A549 (cell line): ENCODE results near the gene DDX3X. TPM values are rescaled to one million over a fixed set of nuclear protein-coding genes. Genes with fewer than 3 reads are reported as not detected.

Experiments used
- ATAC-seq, 2 experiments: fragments of 200-7000 bp in 1 of 2; fragments of >200 bp in 1 of 2; cut with Nextera tagmentation in 1 of 2; cut with Tn5 transposase in 1 of 2; 3 replicates each; pipeline versions ENCODE4 v1.8.0 to v1.9.1; 2018 to 2020; ENCODE audit warnings: mild to moderate bottlenecking in 1 of 2, moderate library complexity in 1 of 2
- CTCF ChIA-PET: fragments of 300-600 bp; sonication (Branson Sonifier 250); formaldehyde crosslinking; extraction: SDS; loops from one replicate; lab custom pipeline; 2021; ENCODE audit warnings: antibody characterized with exemption, inconsistent platforms; lab: Yijun Ruan, JAX
- POLR2A ChIA-PET: fragments of 350-600 bp; formaldehyde crosslinking; extraction: SDS; loops from one replicate; lab custom pipeline; 2021; ENCODE audit warnings: antibody characterized with exemption, inconsistent platforms; lab: Yijun Ruan, JAX
- DNase-seq, 2 experiments: peaks; one replicate each; pipeline versions ENCODE4 v3.0.0 to v3.0.0-alpha.2; 2011 to 2016; ENCODE audit warnings: low read depth in 1 of 2, low spot score in 1 of 2
- FAIRE-seq: peaks from 2 replicates; lab custom pipeline; 2011; peaks lifted over from hg19 to GRCh38; lab: Jason Lieb, UNC
- H3K27ac ChIP-seq, 2 experiments: fragments of >200 bp; sonication (Bioruptor Twin); formaldehyde crosslinking; 3 replicates each; pipeline ENCODE4 v1.5.1; 2016 to 2017
- H3K4me1 ChIP-seq: fragments of >200 bp; sonication (Bioruptor Twin); formaldehyde crosslinking; 3 replicates; pipeline ENCODE4 v1.6.1; 2016
- H3K4me2 ChIP-seq: fragments of >200 bp; sonication (Bioruptor Twin); formaldehyde crosslinking; 3 replicates; pipeline ENCODE4 v1.6.1; 2016
- H3K4me3 ChIP-seq: fragments of >200 bp; sonication (Bioruptor Twin); formaldehyde crosslinking; 3 replicates; pipeline ENCODE4 v1.5.1; 2016
- H3K9me3 ChIP-seq: fragments of >200 bp; sonication (Bioruptor Twin); formaldehyde crosslinking; 3 replicates; pipeline ENCODE4 v1.6.1; 2016
- ATOH8 ChIP-seq: fragments of 250-450 bp; sonication (Bioruptor Pico); IDR thresholded peaks from 2 replicates; pipeline ENCODE4 v1.5.0; 2020; ENCODE audit warnings: low read depth, mild to moderate bottlenecking, moderate library complexity
- BCL3 ChIP-seq: fragments of >200 bp; sonication (Bioruptor Twin); formaldehyde crosslinking; IDR thresholded peaks from 3 replicates; pipeline ENCODE4 v1.6.1; 2016
- CEBPB ChIP-seq, 2 experiments: fragments of >200 bp in 1 of 2; sonication (Bioruptor Twin) in 1 of 2; formaldehyde crosslinking in 1 of 2; IDR thresholded peaks; 2 replicates each; pipeline ENCODE4 v1.6.1; 2012 to 2016
- CTCF ChIP-seq: fragments of >200 bp; sonication (Bioruptor Twin); formaldehyde crosslinking; IDR thresholded peaks from 3 replicates; pipeline ENCODE4 v1.5.1; 2016
- EHF ChIP-seq: fragments of 250-450 bp; sonication (Bioruptor Pico); IDR thresholded peaks from 2 replicates; pipeline ENCODE4 v1.5.0; 2020; ENCODE audit warnings: mild to moderate bottlenecking
- EP300 ChIP-seq, 2 experiments: fragments of >200 bp; sonication (Bioruptor Twin); formaldehyde crosslinking; IDR thresholded peaks; 2 replicates in 1 of 2; 3 replicates in 1 of 2; pipeline ENCODE4 v1.6.1; 2016 to 2017
- ESRRA ChIP-seq: fragments of 150-350 bp; IDR thresholded peaks from 2 replicates; pipeline ENCODE4 v1.6.1; 2014; ENCODE audit warnings: mild to moderate bottlenecking, low read length, borderline replicate concordance
- GATA3 ChIP-seq: IDR thresholded peaks from 2 replicates; pipeline ENCODE4 v1.6.1; 2012; ENCODE audit warnings: borderline replicate concordance
- HDAC2 ChIP-seq: fragments of 200-600 bp; sonication (generic); IDR thresholded peaks from 2 replicates; pipeline ENCODE4 v1.6.1; 2016
- HEYL ChIP-seq: fragments of 250-450 bp; sonication (Bioruptor Pico); IDR thresholded peaks from 2 replicates; pipeline ENCODE4 v1.8.0; 2021; ENCODE audit warnings: mild to moderate bottlenecking, moderate library complexity
- HOXB13 ChIP-seq: fragments of 250-450 bp; sonication (Bioruptor Pico); IDR thresholded peaks from 2 replicates; pipeline ENCODE4 v1.5.0; 2020; ENCODE audit warnings: low read depth, mild to moderate bottlenecking, moderate library complexity
- HOXB5 ChIP-seq: fragments of 250-450 bp; sonication (Bioruptor Pico); IDR thresholded peaks from 2 replicates; pipeline ENCODE4 v1.5.0; 2020; ENCODE audit warnings: mild to moderate bottlenecking, moderate library complexity
- KDM5A ChIP-seq: fragments of 200-600 bp; sonication (generic); IDR thresholded peaks from 2 replicates; pipeline ENCODE4 v1.6.1; 2016; ENCODE audit warnings: antibody characterized with exemption, mild to moderate bottlenecking
- MAFK ChIP-seq: fragments of 450-650 bp; IDR thresholded peaks from 2 replicates; pipeline ENCODE4 v1.6.1; 2014; ENCODE audit not compliant: partially characterized antibody
- NFE2L2 ChIP-seq: fragments of 150-350 bp; conservative IDR thresholded peaks from 2 replicates; pipeline ENCODE4 v1.6.1; 2014; ENCODE audit warnings: low read length
- PBX3 ChIP-seq: IDR thresholded peaks from 2 replicates; pipeline ENCODE4 v1.6.1; 2012
- POLR2A ChIP-seq: IDR thresholded peaks from 2 replicates; pipeline ENCODE4 v1.6.1; 2012; ENCODE audit warnings: mild to moderate bottlenecking, low read length
- RAD21 ChIP-seq, 2 experiments: fragments of >200 bp in 1 of 2; sonication (Bioruptor Twin) in 1 of 2; formaldehyde crosslinking in 1 of 2; IDR thresholded peaks in 1 of 2; conservative IDR thresholded peaks in 1 of 2; 2 replicates in 1 of 2; 3 replicates in 1 of 2; pipeline ENCODE4 v1.6.1; 2012 to 2018; ENCODE audit warnings: inconsistent platforms in 1 of 2
- RFX5 ChIP-seq: fragments of 450-650 bp; IDR thresholded peaks from 2 replicates; pipeline ENCODE4 v1.7.1; 2014; ENCODE audit warnings: antibody characterized with exemption, mild to moderate bottlenecking, moderate library complexity
- RNF2 ChIP-seq: fragments of 200-600 bp; sonication (generic); IDR thresholded peaks from 2 replicates; pipeline ENCODE4 v1.6.1; 2016; ENCODE audit warnings: low read depth, mild to moderate bottlenecking, antibody characterized with exemption, moderate library complexity, borderline replicate concordance
- SMC3 ChIP-seq: fragments of >200 bp; sonication (Bioruptor Twin); formaldehyde crosslinking; IDR thresholded peaks from 3 replicates; pipeline ENCODE4 v1.6.1; 2018; ENCODE audit warnings: inconsistent platforms
- TP53 ChIP-seq: fragments of 250-450 bp; sonication (Bioruptor Pico); IDR thresholded peaks from 2 replicates; pipeline ENCODE4 v1.5.0; 2021; ENCODE audit warnings: mild to moderate bottlenecking, moderate library complexity
- WGBS: methylation state at CpG from one replicate; pipeline ENCODE4 v1.1.6; 2017; ENCODE audit errors: missing lambda C conversion rate; 5-methylcytosine and 5-hydroxymethylcytosine counted together
- polyA plus RNA-seq, 4 experiments: library from polyadenylated mRNA; depleted of rRNA in 3 of 4; stranded (reverse); fragments of >200 nt; fragmentation: RNase III in 1 of 4; extraction: RNeasy Plus Mini Kit Qiagen cat#74134 plus additional on column Dnase treatment in 1 of 4; gene quantifications; 2 replicates in 3 of 4; 3 replicates in 1 of 4; pipeline ENCODE4 v1.2.3, GENCODE V29; 2011 to 2017

The DDX3X gene
- polyA plus RNA-seq, 2 of the 4 experiments (the other 2 are of a cell fraction), result 216 to 341 TPM

GRCh38 chrX:41293269-41293668, 40.7 kb upstream of the DDX3X start:
- CTCF ChIA-PET, result no interaction called here
- TF ChIP-seq CTCF, result peak; percentile 15; the same call in 1 of the 3 replicates
- peak in 1 of 2 experiments; percentile 39; a peak in 2 of 5 replicates for TF ChIP-seq RAD21 (conservative IDR thresholded peaks at IDR 0.05 in 1 of 2, IDR thresholded peaks at IDR 0.05 in 1 of 2)
- TF ChIP-seq TP53 (CRISPR knock-in tag), result no peak
- TF ChIP-seq, all 56 proteins: peak for 2
- DNase-seq (peak in 1 of 2 experiments; percentile 53), ATAC-seq (peak; percentile 62 to 90; a peak in 4 of 6 replicates), FAIRE-seq (no peak)
- no peaks in the 10 kb centered on the region for H3K4me1 ChIP-seq
- H3K4me3 ChIP-seq, result no peak overlapping the region
- POLR2A ChIA-PET, result no interaction called here
- H3K9me3 ChIP-seq, result 0 out of 3 replicates have a peak, but pooled peaks cover 3% of the 10 kb centered on the region
- 46% methylated on average over 6 of the region's 6 CpGs for WGBS
- no peak overlapping the region for H3K27ac ChIP-seq
- H3K4me2 ChIP-seq, result no peak overlapping the region

- peak in 1 of 2 experiments; percentile 45 for DNase-seq
- Histone ChIP-seq H3K4me2 (peak overlapping the region; percentile 31), H3K27ac (peak overlapping the region; percentile 71 to 86), H3K4me3 (no peak overlapping the region), H3K9me3 (no peaks in the 10 kb centered on the region), H3K4me1 (peaks cover 29% of the 10 kb centered on the region)
- ChIA-PET CTCF (interaction anchor here (1.2 kb wide), 1 partner anchor 24 kb away, joined by 3 read pairs; no protein-coding TSS in a partner anchor), POLR2A (no interaction called here)
- ATAC-seq, result peak in 1 of 2 experiments; percentile 53; a peak in 3 of 6 replicates
- WGBS, result 52% methylated on average over 5 of the region's 5 CpGs
- no peak for FAIRE-seq
- TF ChIP-seq RNF2 (no peak), NFE2L2 (no peak), BCL3 (no peak), HOXB5 (no peak), MAFK (no peak), POLR2A (no peak), HEYL (CRISPR knock-in tag) (no peak), EP300 (IDR thresholded peaks at IDR 0.05) (no peak), HOXB13 (CRISPR knock-in tag) (no peak)
Measured at GRCh38 chrX:41300758-41301437, 33.1 kb upstream of the DDX3X start.

GRCh38 chrX:41301438-41301824, 32.5 kb upstream of the DDX3X start:
- no peak for ATAC-seq
- H3K27ac ChIP-seq, result peak overlapping the region; percentile 71 to 86
- 43% methylated on average over 2 of the region's 2 CpGs for whole genome bisulfite sequencing
- H3K9me3 ChIP-seq, result no peaks in the 10 kb centered on the region
- no peak for DNase-seq
- H3K4me3 ChIP-seq, result no peak overlapping the region
- peak overlapping the region; percentile 31 for H3K4me2 ChIP-seq
- H3K4me1 ChIP-seq, result peaks cover 29% of the 10 kb centered on the region
- ChIA-PET CTCF (interaction anchor here (1.2 kb wide), 1 partner anchor 25 kb away, joined by 3 read pairs; no protein-coding TSS in a partner anchor), POLR2A (no interaction called here)
- no peak for FAIRE-seq
- TF ChIP-seq SMC3 (no peak), EHF (CRISPR knock-in tag) (no peak), GATA3 (no peak), RFX5 (no peak), ATOH8 (CRISPR knock-in tag) (no peak), KDM5A (no peak), RNF2 (no peak), HDAC2 (no peak), ESRRA (no peak), PBX3 (no peak), CEBPB (IDR thresholded peaks at IDR 0.05) (no peak), TP53 (CRISPR knock-in tag) (no peak), HOXB5 (no peak)
- TF ChIP-seq, all 56 proteins: peak for 0
